T-helper 1 cell treated with Interleukin-12 subunit alpha and Interleukin-12 subunit beta and Interleukin-4 antibody, amounts not matched to agents 30 μg/mL and 1 μg/mL, for 36 hours (primary cell): Measurements from ENCODE around the gene NXPH2.

ENCODE experiments used
- H3K27ac Mint-ChIP-seq: one replicate; pipeline ENCODE4 v1.8.0; 2021; ENCODE audit warnings: mild to moderate bottlenecking, mixed read lengths
- H3K27me3 Mint-ChIP-seq: one replicate; pipeline ENCODE4 v1.8.0; 2021; ENCODE audit warnings: low read depth, mixed read lengths
- H3K36me3 Mint-ChIP-seq: one replicate; pipeline ENCODE4 v1.8.0; 2021; ENCODE audit warnings: low read depth, mixed read lengths
- H3K4me1 Mint-ChIP-seq: one replicate; pipeline ENCODE4 v1.8.0; 2021; ENCODE audit warnings: low read depth, mixed read lengths
- H3K4me3 Mint-ChIP-seq: one replicate; pipeline ENCODE4 v1.8.0; 2021; ENCODE audit warnings: mild to moderate bottlenecking, moderate library complexity, mixed read lengths
- H3K9me3 Mint-ChIP-seq: one replicate; pipeline ENCODE4 v1.8.0; 2021; ENCODE audit warnings: mixed read lengths

Gene NXPH2

DNA sequence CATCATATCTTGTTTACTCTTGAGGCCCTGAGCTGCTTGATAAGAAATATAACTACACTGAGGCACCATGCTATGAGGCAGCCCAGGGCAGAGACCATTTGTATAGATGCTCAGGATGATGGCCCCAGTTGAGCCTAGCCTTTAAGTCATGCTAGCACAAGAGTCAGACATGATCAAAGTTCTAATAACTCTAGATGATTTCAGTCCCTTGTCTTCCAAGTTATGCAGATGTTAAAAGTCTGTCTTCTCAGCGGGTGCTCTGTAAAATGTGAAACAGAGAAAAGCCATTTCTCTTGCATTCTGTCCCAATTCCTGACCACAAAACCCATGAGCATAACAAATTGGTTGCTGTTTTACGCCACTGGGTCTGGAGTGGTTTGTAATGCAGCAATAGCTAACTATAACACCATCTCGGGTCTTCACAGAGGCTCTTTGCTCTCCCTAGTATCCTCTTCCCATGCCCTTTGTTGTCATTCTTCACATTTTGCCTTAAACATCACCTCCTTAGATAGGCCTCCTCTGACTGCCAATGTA lies 49.6 kb downstream of the NXPH2 start:
- H3K9me3 Mint-ChIP-seq = peaks cover 16% of the 10 kb centered on the region
- no peak overlapping the region for H3K4me3 Mint-ChIP-seq
- no peaks in the 10 kb centered on the region for H3K27me3 Mint-ChIP-seq
- no peak overlapping the region for H3K27ac Mint-ChIP-seq
- H3K4me1 Mint-ChIP-seq = no peaks in the 10 kb centered on the region
- no peaks in the 10 kb centered on the region for H3K36me3 Mint-ChIP-seq

DNA sequence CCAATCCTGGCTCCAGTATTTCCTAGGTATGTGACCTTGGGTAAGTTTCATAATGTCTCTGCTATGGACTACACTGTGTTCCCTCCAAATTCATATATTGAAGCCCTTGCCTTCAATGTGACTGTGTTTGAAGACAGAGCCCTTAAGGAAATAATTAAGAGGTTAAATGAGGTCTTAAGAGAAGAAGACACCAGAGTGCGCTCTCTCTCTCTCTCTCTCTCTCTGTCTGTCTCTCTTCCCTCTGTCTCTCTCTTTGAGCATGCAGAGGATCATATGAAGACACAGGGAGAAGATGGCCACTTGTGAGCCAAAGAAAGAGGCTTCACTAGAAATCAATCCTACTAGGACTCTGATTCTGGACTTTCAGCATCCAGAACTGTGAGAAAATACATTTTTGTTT lies 52.2 kb downstream of the NXPH2 start:
- Mint-ChIP-seq H3K27ac (no peak overlapping the region), H3K4me1 (no peaks in the 10 kb centered on the region), H3K9me3 (peaks cover 5% of the 10 kb centered on the region), H3K36me3 (no peaks in the 10 kb centered on the region), H3K27me3 (no peaks in the 10 kb centered on the region), H3K4me3 (no peak overlapping the region)

DNA sequence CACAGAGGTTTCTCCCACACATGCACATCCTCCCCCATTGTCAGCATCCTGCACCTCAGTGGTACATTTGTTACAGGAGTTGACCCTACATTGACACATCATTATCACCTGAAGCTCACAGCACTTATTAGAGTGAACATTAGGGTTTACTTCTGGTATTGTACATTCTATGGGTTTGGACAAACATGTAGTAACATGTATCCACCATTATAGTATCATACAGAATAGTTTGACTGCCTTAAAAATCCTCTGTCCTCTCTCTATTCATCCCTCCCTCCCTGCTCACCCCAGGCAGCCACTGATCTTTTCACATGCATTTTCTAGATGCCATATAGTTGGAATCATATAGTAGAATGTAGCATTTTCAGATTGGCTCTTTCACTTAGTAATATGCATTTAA lies 53.5 kb downstream of the NXPH2 start:
- Mint-ChIP-seq H3K27me3 (no peaks in the 10 kb centered on the region), H3K4me3 (no peak overlapping the region), H3K27ac (no peak overlapping the region), H3K4me1 (no peaks in the 10 kb centered on the region), H3K36me3 (no peaks in the 10 kb centered on the region), H3K9me3 (peaks cover 5% of the 10 kb centered on the region)

DNA sequence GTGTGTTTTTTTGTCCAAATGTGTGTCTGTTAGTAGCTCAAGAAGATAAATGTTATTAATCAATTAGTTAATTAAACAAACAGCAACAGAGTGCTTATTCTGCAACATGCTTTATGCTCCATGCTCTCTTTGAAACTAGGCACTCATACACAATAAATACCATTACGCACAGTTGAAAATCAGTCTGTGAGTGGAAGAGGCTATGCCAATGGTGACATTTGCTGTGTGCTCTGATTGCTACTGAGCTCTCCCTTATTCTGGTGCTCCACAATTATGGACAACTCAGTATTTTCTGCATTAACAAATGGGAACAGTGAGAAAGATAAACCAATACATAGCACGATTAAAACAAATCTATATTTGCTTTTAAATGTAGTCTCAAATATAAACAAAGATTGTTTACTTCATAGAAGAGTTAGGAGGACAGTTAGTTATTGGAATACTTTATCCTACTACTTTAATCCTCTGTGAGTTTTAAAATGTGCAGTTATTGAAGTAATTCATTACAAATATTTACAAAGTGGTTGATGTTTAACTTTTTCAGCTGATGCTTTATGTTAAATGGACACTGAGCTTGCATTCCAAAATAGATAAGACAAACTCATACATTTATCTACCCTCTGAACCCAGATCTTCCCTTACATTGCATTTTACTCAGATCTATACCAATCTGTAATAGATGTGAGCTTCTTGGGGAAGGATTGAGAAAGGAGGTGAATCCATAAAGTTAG lies 55.3 kb downstream of the NXPH2 start:
- H3K9me3 Mint-ChIP-seq = peaks cover 5% of the 10 kb centered on the region
- no peaks in the 10 kb centered on the region for H3K4me1 Mint-ChIP-seq
- H3K4me3 Mint-ChIP-seq = no peak overlapping the region
- no peak overlapping the region for H3K27ac Mint-ChIP-seq
- H3K36me3 Mint-ChIP-seq = no peaks in the 10 kb centered on the region
- H3K27me3 Mint-ChIP-seq = no peaks in the 10 kb centered on the region

DNA sequence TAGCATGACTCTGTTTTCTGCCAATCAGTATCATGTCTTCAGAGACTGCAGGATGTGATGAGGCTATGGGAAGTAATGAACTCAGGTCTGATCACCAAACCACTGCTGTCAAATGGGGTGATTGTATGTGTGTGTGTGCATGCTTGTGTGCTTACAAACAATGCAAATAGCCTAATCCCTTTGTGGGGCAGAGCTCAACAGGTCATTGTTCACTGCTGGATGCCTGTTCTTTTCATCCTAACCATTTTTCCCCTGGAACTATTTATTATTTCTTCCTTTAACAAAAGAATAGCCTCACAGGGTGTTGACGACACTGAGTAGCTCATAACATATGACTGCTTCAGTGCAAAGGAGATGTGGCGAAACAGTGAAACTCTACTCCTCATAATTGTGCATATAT lies 55.9 kb downstream of the NXPH2 start:
- no peaks in the 10 kb centered on the region for H3K36me3 Mint-ChIP-seq

DNA sequence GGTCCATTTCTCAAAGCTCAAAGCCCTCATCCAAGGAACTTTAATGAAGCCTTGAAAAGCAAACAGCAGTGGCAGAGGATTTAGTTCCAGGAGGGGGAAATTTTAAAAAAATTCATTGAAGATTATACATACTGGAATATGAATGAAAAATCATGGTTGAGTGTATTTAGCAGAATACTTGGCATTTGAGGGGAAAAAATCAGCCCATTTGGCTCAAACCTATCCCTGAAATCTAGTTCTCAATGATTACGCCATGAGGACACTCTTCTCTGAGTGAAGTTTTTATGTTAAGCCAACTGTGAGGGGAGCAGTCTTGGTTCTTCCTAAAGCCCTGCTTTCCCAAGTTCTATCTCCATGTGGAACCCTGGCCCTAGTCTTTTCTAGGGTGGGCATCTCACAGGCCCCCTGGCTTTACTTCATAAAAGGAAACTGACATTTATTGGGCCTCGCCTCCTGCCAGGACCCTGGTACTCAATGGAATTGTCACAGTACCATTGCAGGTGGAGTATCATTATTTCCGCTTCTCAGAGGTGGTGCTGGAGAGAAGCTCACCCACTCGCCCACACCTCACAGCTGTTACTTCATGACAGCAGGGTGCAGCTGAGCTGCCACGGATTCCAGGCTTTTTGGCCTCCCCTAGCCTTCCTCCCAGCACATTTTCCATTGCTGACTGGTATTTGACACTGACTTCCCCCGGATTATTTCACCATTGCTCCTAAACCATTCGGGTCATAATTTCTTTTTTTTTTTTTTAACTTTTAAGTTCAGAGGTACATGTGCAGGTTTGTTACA lies 56.8 kb downstream of the NXPH2 start:
- no peak overlapping the region for H3K4me3 Mint-ChIP-seq
- no peaks in the 10 kb centered on the region for H3K4me1 Mint-ChIP-seq
- H3K9me3 Mint-ChIP-seq = no peaks in the 10 kb centered on the region
- no peaks in the 10 kb centered on the region for H3K36me3 Mint-ChIP-seq
- no peak overlapping the region for H3K27ac Mint-ChIP-seq
- H3K27me3 Mint-ChIP-seq = no peaks in the 10 kb centered on the region

More for the DNA sequence above, 55.9 kb downstream of the NXPH2 start:
- H3K27me3 Mint-ChIP-seq = no peaks in the 10 kb centered on the region
- H3K27ac Mint-ChIP-seq = no peak overlapping the region
- no peak overlapping the region for H3K4me3 Mint-ChIP-seq
- peaks cover 2% of the 10 kb centered on the region for H3K9me3 Mint-ChIP-seq
- no peaks in the 10 kb centered on the region for H3K4me1 Mint-ChIP-seq

DNA sequence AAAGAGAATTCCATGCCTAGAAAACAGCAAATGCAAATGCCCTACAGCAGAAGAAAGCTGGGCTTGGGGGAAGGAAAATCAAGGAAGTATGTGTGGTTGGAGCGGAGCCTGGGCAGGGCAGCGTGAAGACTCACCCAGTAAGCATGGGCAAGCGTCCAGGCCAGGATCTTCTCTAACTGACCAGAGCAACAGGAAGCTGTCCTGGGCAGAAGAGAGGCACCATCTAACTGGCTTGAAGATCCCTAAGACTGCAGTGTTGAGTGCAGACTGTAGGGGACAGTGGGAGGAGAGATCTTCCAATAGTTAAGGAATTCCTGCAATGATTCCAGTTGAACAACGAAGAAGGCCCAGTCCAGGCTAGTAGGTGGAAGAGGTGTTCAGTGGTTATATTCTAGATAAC lies 57.9 kb downstream of the NXPH2 start:
- H3K4me3 Mint-ChIP-seq = no peak overlapping the region
- no peaks in the 10 kb centered on the region for H3K36me3 Mint-ChIP-seq
- peaks cover 2% of the 10 kb centered on the region for H3K4me1 Mint-ChIP-seq
- no peaks in the 10 kb centered on the region for H3K9me3 Mint-ChIP-seq
- no peak overlapping the region for H3K27ac Mint-ChIP-seq
- H3K27me3 Mint-ChIP-seq = no peaks in the 10 kb centered on the region

DNA sequence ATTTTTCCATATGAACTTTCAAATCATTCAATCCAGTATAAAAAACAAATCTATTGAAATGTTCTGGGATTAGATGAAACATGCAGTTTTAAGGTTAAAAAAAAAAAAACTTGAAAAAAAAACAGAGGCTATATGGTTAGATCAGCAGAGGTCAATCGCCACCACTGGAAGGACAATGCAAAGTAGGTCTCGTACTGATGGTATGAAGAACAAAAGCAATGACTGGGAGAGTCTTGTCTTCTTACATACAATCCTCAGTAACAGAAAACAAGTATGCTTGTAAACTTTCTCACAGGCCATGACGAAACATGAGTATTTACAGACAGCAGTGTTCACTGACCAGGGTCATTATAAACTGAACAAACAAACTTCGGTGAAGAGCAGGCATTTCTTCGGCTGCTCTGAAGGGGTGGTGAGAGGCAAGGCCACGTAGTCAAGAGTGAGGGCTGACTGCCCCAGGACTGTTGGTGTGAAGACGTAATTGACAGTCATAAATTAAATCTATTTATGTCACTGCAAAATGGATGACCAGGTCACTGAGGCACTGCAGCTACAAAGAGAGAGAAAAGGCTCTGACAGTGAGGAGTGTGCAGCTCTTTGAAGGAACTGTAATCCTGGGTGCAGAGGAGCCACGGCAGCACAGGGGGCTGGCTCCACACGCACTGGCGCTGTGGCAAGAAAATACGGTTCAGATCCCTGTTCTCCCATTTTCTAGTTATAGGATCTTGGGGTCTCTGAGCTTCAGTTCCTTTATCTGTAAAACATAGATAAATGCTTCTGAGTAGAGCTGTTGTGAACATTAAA lies 60.0 kb downstream of the NXPH2 start:
- no peak overlapping the region for H3K27ac Mint-ChIP-seq
- no peaks in the 10 kb centered on the region for H3K36me3 Mint-ChIP-seq
- no peaks in the 10 kb centered on the region for H3K27me3 Mint-ChIP-seq
- H3K4me1 Mint-ChIP-seq = peaks cover 2% of the 10 kb centered on the region
- no peaks in the 10 kb centered on the region for H3K9me3 Mint-ChIP-seq
- no peak overlapping the region for H3K4me3 Mint-ChIP-seq

DNA sequence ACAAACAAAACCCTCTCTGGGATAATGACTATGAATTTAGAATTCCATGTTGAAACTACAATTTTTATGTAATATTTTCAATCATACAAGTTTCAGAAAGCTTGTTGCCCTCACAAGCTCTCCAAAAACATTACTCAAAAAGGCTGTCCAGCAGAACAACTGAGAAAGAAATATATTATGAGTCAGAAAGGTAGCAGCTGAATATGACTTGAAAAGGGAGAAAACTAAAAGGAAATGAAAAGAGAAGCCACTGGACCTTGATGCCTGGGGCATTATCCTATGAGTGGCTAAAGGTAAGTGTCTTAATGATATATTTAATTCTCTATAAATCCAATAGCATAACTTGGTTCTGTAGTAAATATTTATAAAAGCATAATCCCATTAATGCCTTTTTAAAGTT lies 61.8 kb downstream of the NXPH2 start:
- H3K9me3 Mint-ChIP-seq = no peaks in the 10 kb centered on the region
- no peaks in the 10 kb centered on the region for H3K27me3 Mint-ChIP-seq
- no peak overlapping the region for H3K27ac Mint-ChIP-seq
- no peak overlapping the region for H3K4me3 Mint-ChIP-seq
- H3K36me3 Mint-ChIP-seq = no peaks in the 10 kb centered on the region
- peaks cover 2% of the 10 kb centered on the region for H3K4me1 Mint-ChIP-seq

DNA sequence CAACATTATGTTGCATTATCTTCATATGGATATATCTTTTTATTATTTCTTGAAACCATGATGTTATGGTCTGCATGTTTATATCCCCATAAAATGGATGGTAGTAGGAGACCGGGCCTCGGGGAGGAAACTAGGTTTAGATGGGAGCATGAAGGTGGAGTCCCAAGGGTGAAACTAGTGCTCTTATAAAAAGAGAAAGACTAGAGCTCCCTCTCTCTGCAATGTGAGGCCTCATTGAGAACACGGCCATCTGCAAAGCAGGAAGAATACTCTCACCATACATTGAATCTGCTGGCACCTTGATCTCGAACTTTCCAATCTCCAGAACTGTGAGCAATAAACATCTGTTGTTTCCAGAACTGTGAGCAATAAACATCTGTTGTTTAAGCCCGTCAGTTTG lies 64.0 kb downstream of the NXPH2 start:
- Mint-ChIP-seq H3K9me3 (no peaks in the 10 kb centered on the region), H3K36me3 (no peaks in the 10 kb centered on the region), H3K27ac (no peak overlapping the region), H3K4me3 (no peak overlapping the region), H3K4me1 (peaks cover 2% of the 10 kb centered on the region), H3K27me3 (no peaks in the 10 kb centered on the region)

DNA sequence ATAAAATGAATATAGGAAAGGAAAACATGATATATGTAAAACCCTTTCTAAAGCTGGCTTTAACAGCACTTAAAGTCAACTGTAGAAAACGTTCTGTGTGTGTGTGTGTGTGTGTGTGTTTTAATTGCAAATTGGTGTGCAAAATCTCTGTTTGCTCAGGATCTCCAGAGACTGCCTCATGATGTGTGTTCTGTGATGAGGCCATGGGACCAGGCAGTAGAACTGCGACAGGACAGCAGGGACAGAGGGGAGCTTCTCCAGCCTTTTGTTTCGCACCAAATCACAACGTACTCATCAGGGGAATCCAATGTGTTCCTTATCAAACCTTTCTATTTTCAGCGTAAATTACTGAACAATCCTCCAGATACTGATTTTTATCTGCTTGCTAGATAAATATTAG lies 66.7 kb downstream of the NXPH2 start:
- Mint-ChIP-seq H3K4me1 (peaks cover 2% of the 10 kb centered on the region), H3K9me3 (no peaks in the 10 kb centered on the region), H3K27ac (no peak overlapping the region), H3K27me3 (no peaks in the 10 kb centered on the region), H3K4me3 (no peak overlapping the region), H3K36me3 (no peaks in the 10 kb centered on the region)

DNA sequence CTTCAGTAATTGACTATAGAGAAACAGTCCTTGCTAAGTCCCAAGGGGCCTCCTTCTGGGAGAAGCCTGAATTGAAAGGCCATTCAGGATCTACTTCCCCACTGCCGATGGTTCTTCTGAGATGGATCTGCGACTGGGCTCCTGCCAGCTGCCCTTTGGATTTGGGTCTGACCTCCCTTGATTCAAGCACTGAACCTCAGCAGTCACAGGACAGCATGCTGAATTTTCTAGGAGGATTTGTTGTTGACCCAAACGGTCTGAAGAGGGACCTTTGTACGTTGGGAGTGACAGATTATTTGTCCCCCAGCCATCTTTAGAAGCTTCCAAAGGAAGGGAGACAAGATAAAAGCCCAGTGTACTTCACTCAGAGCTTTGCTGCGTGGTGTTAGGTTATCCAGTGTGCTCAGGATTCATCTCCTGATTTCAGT lies 67.1 kb downstream of the NXPH2 start:
- peaks cover 2% of the 10 kb centered on the region for H3K4me1 Mint-ChIP-seq
- H3K27me3 Mint-ChIP-seq = no peaks in the 10 kb centered on the region
- no peak overlapping the region for H3K4me3 Mint-ChIP-seq
- H3K36me3 Mint-ChIP-seq = no peaks in the 10 kb centered on the region
- no peak overlapping the region for H3K27ac Mint-ChIP-seq
- no peaks in the 10 kb centered on the region for H3K9me3 Mint-ChIP-seq

DNA sequence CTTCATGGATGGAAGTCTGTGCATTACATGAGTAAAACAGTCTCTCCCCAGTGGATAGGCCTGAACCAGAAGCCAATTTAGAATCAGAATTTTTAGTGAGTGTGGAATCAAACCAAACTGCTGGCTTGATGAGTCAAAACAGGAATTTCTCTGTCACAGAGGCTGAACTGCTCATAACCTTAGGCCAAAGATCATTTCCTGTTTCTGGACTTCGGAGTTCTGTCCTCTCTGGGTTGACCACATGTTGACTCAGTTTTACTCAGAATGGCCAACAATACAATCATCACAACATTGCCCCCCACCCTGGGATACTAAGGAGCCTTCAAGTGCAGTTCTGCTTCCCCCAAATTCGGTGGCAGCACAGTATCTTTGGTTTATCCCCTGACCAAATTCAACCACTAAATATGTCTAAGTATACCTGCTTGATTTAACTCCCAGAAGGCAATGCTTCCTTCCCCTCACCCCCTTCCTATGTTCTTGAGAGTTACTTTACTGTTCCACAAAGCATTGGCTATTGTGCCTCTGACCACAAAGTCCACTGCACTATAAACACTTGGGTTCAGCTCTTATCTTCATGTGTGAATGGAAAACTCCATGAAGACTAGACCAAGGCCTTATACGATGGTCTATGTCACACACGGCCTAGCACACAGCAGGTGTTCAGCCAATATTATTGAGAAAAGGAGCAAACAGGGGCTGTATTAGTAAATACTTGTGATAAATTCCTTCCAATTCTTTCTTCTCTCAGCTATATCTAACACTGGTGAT lies 67.8 kb downstream of the NXPH2 start:
- Mint-ChIP-seq H3K4me3 (no peak overlapping the region), H3K27ac (no peak overlapping the region), H3K36me3 (no peaks in the 10 kb centered on the region), H3K4me1 (no peaks in the 10 kb centered on the region), H3K9me3 (no peaks in the 10 kb centered on the region), H3K27me3 (no peaks in the 10 kb centered on the region)

DNA sequence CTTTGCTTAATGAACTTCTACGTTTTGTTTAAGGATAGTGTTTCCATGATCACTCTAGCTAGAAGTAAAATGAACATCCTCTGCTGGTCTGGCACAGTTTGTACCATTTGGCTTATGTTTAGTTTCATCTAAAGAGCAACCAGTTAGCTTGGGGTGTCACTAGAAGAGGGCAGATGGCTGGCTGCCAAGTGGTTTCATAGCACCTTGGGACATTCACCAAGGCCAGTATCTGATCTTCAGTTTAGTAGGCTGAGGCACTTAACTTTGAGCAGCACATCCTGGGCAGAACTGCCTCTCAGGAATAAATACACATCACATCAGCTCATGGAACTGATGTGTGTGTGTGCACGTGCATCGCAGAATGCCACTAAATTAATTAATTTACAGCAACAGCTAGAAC lies 68.4 kb downstream of the NXPH2 start:
- Mint-ChIP-seq H3K4me1 (no peaks in the 10 kb centered on the region), H3K27me3 (no peaks in the 10 kb centered on the region), H3K36me3 (no peaks in the 10 kb centered on the region), H3K9me3 (no peaks in the 10 kb centered on the region), H3K27ac (no peak overlapping the region), H3K4me3 (no peak overlapping the region)
